Endothelial cell of umbilical vein (primary cell): ENCODE data around the gene PRLR. TPM values are rescaled to one million over a fixed set of nuclear protein-coding genes. Genes with fewer than 3 reads are reported as not detected.

Experiments
- BruUV-seq: library from RNA; stranded (reverse); fragments of 400-500 nt; replicated peaks from 2 replicates; lab custom pipeline; 2021; lab: Mats Ljungman, UMichigan
- CTCF ChIA-PET: fragments of 300-600, 350-600 bp; sonication (Branson Sonifier 250); formaldehyde crosslinking; loops from one replicate; lab custom pipeline; 2021; ENCODE audit warnings: antibody characterized with exemption, inconsistent platforms; lab: Charles Lee
- POLR2A ChIA-PET: fragments of 300-600, 350-600 bp; sonication (Branson Sonifier 250); formaldehyde crosslinking; loops from one replicate; lab custom pipeline; 2021; ENCODE audit warnings: antibody characterized with exemption, inconsistent platforms; lab: Charles Lee
- DNase-seq: peaks from one replicate; pipeline ENCODE4 v3.0.0-alpha.2; 2011; ENCODE audit warnings: low read depth, low spot score
- FAIRE-seq: peaks from 2 replicates; lab custom pipeline; 2011; peaks lifted over from hg19 to GRCh38; lab: Jason Lieb, UNC
- H2AFZ ChIP-seq: 2 replicates; pipeline ENCODE4 v1.6.0; 2012; ENCODE audit warnings: low read depth, low read length, control low read depth, inconsistent platforms
- H3K27ac ChIP-seq: 2 replicates; pipeline ENCODE4 v1.5.1; 2011; ENCODE audit warnings: low read depth, mild to moderate bottlenecking, control low read depth, low read length, moderate library complexity; ENCODE audit not compliant: insufficient read depth
- H3K27me3 ChIP-seq, 2 experiments: 2 replicates each; pipeline versions ENCODE4 v1.6.0 to v1.6.1; 2011; ENCODE audit warnings: low read length in 2 of 2, mixed read lengths in 1 of 2; ENCODE audit not compliant: control insufficient read depth in 2 of 2, insufficient read depth in 2 of 2
- H3K36me3 ChIP-seq, 2 experiments: 2 replicates in 1 of 2; 3 replicates in 1 of 2; pipeline ENCODE4 v1.5.1; 2011; ENCODE audit warnings: low read length in 2 of 2, mild to moderate bottlenecking in 1 of 2, moderate library complexity in 1 of 2; ENCODE audit not compliant: control insufficient read depth in 2 of 2, insufficient read depth in 2 of 2; ENCODE audit errors: extremely low read depth in 1 of 2
- H3K4me1 ChIP-seq: 3 replicates; pipeline ENCODE4 v1.5.1; 2011; ENCODE audit warnings: mild to moderate bottlenecking, low read length; ENCODE audit not compliant: control insufficient read depth, insufficient read depth; ENCODE audit errors: extremely low read depth
- H3K4me2 ChIP-seq: 2 replicates; pipeline ENCODE4 v1.6.1; 2011; ENCODE audit warnings: low read length, control low read depth, mixed read lengths; ENCODE audit not compliant: insufficient read depth
- H3K4me3 ChIP-seq, 3 experiments: fragments of 200-600 bp in 1 of 3; sonication (generic), shearing (Covaris generic) in 1 of 3; replicated peaks in 1 of 3; 2 replicates each; pipeline ENCODE4 v1.5.1; 2011 to 2016; ENCODE audit warnings: control low read depth in 3 of 3, low read length in 3 of 3, mild to moderate bottlenecking in 2 of 3, inconsistent platforms in 1 of 3, low read depth in 1 of 3, moderate library complexity in 1 of 3; ENCODE audit not compliant: insufficient read depth in 1 of 3
- H3K79me2 ChIP-seq: 2 replicates; pipeline ENCODE4 v1.6.0; 2012; ENCODE audit warnings: low read length, inconsistent platforms; ENCODE audit not compliant: control insufficient read depth, insufficient read depth
- H3K9ac ChIP-seq: replicated peaks from 2 replicates; pipeline ENCODE3; 2011; ENCODE audit warnings: low read length, control low read depth; ENCODE audit not compliant: insufficient read depth; ENCODE audit errors: extremely low read depth
- H3K9me1 ChIP-seq: replicated peaks from 3 replicates; pipeline ENCODE4 v1.6.0; 2011; ENCODE audit warnings: mild to moderate bottlenecking, low read length; ENCODE audit not compliant: control insufficient read depth, insufficient read depth; ENCODE audit errors: extremely low read depth
- H3K9me3 ChIP-seq: replicated peaks from 2 replicates; pipeline ENCODE4 v1.5.1; 2012; ENCODE audit warnings: low read length, inconsistent platforms; ENCODE audit not compliant: control insufficient read depth, insufficient read depth
- H4K20me1 ChIP-seq: replicated peaks from 2 replicates; pipeline ENCODE3; 2011; ENCODE audit warnings: mild to moderate bottlenecking, low read length; ENCODE audit not compliant: control insufficient read depth, insufficient read depth; ENCODE audit errors: extremely low read depth
- EZH2 ChIP-seq: IDR thresholded peaks from 2 replicates; pipeline ENCODE4 v1.6.1; 2012; ENCODE audit warnings: borderline replicate concordance, low read depth, mild to moderate bottlenecking, moderate library complexity, low read length, inconsistent platforms; ENCODE audit not compliant: severe bottlenecking
- FOS ChIP-seq: IDR thresholded peaks from 2 replicates; pipeline ENCODE4 v1.6.1; 2011; ENCODE audit warnings: mild to moderate bottlenecking, low read length, moderate library complexity, borderline replicate concordance; ENCODE audit not compliant: insufficient read depth
- GATA2 ChIP-seq: IDR thresholded peaks from 2 replicates; pipeline ENCODE4 v1.7.0; 2011; ENCODE audit warnings: low read depth, mild to moderate bottlenecking, moderate library complexity, mixed read lengths, low read length; ENCODE audit not compliant: insufficient read length, insufficient read depth
- JUN ChIP-seq: IDR thresholded peaks from 2 replicates; pipeline ENCODE4 v1.6.1; 2011; ENCODE audit warnings: borderline replicate concordance, low read depth; ENCODE audit not compliant: insufficient read length, insufficient read depth
- MYC ChIP-seq: IDR thresholded peaks from one replicate; pipeline ENCODE4 v1.6.1; 2011; ENCODE audit warnings: mild to moderate bottlenecking, low read depth, low read length
- POLR2A ChIP-seq: IDR thresholded peaks from 2 replicates; pipeline ENCODE4 v1.6.1; 2012; ENCODE audit warnings: low read depth, mild to moderate bottlenecking, control low read depth, low read length
- POLR2AphosphoS5 ChIP-seq: IDR thresholded peaks from 2 replicates; pipeline ENCODE4 v1.6.1; 2012; ENCODE audit warnings: low read depth, mild to moderate bottlenecking, control low read depth, low read length, moderate library complexity; ENCODE audit not compliant: insufficient read depth
- dilution Hi-C: fragments of 300-500 bp; cut with MboI; formaldehyde crosslinking; loops from one replicate; pipeline ENCODE4 v1.15.0; 2019; ENCODE audit warnings: low sequenced_read_pairs; ENCODE audit not compliant: extremely low pct_ligation_motif_present
- intact Hi-C: fragments of 100-400 bp; cut with micrococcal nuclease; formaldehyde crosslinking; loops from one replicate; pipeline ENCODE4 v1.10.0; 2022
- polyA plus RNA-seq, 4 experiments: library from polyadenylated mRNA; depleted of rRNA in 3 of 4; stranded (reverse) in 3 of 4; unstranded in 1 of 4; fragments of >200 nt; gene quantifications; 2 replicates each; pipeline versions ENCODE4 v1.2.1 to v1.2.3, GENCODE V29; 2011 to 2012; ENCODE audit warnings: missing spikeins in 1 of 4
- total RNA-seq: library from RNA; stranded (reverse); gene quantifications from 2 replicates; pipeline ENCODE4 v1.2.3, GENCODE V29; 2021
- TF ChIP-seq, protein P1 (sequence below), 2 donors: IDR thresholded peaks; 1 replicate in 1 of 2; 2 replicates in 1 of 2; pipeline ENCODE4 v1.5.1; 2011; ENCODE audit warnings: low read length in 2 of 2, mild to moderate bottlenecking in 2 of 2, moderate library complexity in 2 of 2, control low read depth in 1 of 2, inconsistent platforms in 1 of 2, low read depth in 1 of 2; ENCODE audit not compliant: insufficient read depth in 1 of 2; ENCODE audit errors: extremely low read depth in 1 of 2
- TF ChIP-seq, protein P2 (sequence below): IDR thresholded peaks from 2 replicates; pipeline ENCODE4 v1.6.1; 2011; ENCODE audit not compliant: insufficient read depth, insufficient read length

Gene PRLR
- total and polyA plus RNA-seq, 2 donors (not counting 3 experiments of a cell fraction or from before 2014, with no cell fraction given): not detected

DNA sequence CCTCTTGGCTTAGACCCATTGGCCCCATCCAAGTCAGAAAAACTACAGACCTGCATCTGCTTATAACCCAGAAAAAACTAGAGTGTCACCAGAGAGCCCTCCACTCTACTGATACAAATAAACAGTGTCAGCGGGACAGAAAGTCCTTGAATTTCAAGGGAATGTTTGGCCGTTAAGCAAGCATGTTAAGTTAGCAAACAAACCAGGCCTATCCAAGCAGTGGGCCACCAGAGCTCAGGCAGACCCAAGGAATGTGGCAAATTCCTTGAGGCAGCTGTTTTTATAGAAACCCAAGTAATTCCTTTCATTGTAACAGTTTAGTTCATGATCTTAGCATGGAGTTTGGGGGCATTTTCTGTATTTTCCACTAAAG, 70.9 kb downstream of the PRLR start:
- CTCF ChIA-PET: no interaction called here
- dilution Hi-C loops: no loop called here
- BruUV-seq: no TSS peak

More for the DNA sequence above, 70.9 kb downstream of the PRLR start:
- no peak for FAIRE-seq
- no peak for TF ChIP-seq GATA2
- TF ChIP-seq, protein P1, sequence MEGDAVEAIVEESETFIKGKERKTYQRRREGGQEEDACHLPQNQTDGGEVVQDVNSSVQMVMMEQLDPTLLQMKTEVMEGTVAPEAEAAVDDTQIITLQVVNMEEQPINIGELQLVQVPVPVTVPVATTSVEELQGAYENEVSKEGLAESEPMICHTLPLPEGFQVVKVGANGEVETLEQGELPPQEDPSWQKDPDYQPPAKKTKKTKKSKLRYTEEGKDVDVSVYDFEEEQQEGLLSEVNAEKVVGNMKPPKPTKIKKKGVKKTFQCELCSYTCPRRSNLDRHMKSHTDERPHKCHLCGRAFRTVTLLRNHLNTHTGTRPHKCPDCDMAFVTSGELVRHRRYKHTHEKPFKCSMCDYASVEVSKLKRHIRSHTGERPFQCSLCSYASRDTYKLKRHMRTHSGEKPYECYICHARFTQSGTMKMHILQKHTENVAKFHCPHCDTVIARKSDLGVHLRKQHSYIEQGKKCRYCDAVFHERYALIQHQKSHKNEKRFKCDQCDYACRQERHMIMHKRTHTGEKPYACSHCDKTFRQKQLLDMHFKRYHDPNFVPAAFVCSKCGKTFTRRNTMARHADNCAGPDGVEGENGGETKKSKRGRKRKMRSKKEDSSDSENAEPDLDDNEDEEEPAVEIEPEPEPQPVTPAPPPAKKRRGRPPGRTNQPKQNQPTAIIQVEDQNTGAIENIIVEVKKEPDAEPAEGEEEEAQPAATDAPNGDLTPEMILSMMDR (IDR thresholded peaks at IDR 0.05; ENCODE audit: extremely low read depth in 1 of 2, insufficient read depth in 1 of 2, low read depth in 1 of 2, low read length in 2 of 2): no peak
- TF ChIP-seq, protein P2, sequence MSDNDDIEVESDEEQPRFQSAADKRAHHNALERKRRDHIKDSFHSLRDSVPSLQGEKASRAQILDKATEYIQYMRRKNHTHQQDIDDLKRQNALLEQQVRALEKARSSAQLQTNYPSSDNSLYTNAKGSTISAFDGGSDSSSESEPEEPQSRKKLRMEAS: no peak
- no peak for TF ChIP-seq FOS
- TF ChIP-seq POLR2AphosphoS5: no peak
- no peak for TF ChIP-seq EZH2
- no peak for TF ChIP-seq MYC
- no peak for TF ChIP-seq JUN
- TF ChIP-seq POLR2A: no peak
- no peaks in the 10 kb centered on the region for H3K9me1 ChIP-seq
- H3K36me3 ChIP-seq: no peaks in the 10 kb centered on the region
- H3K9me3 ChIP-seq: no peaks in the 10 kb centered on the region
- DNase-seq: no peak
- H3K9ac ChIP-seq: no peak overlapping the region
- POLR2A ChIA-PET: no interaction called here
- no peak overlapping the region for H3K4me2 ChIP-seq
- H3K4me3 ChIP-seq: no peak overlapping the region
- H3K27ac ChIP-seq: no peak overlapping the region
- H4K20me1 ChIP-seq: no peaks in the 10 kb centered on the region
- H3K27me3 ChIP-seq: no peaks in the 10 kb centered on the region
- no peaks in the 10 kb centered on the region for H3K4me1 ChIP-seq
- intact Hi-C loops: no loop called here
- no peaks in the 10 kb centered on the region for H3K79me2 ChIP-seq
- H2AFZ ChIP-seq: no peak overlapping the region
